Cerebellar cortex (tissue), 1 donor: ENCODE data around the gene PTBP3.
"Not testable (repeated sequence)": the region's sequence is repeated elsewhere in the genome, so short reads cannot be mapped to it uniquely, and the experiment has no call there.

ENCODE experiments used
- DNase-seq: peaks from one replicate; pipeline ENCODE4 v3.0.0-alpha.2; 2015; ENCODE audit warnings: low spot score

PTBP3 gene

GRCh38 chr9:112268413-112268812, 65.0 kb downstream of the PTBP3 start:
- no peak for DNase-seq

GRCh38 chr9:112267086-112267485, 66.3 kb downstream of the PTBP3 start:
- DNase-seq = not testable (repeated sequence)

GRCh38 chr9:112265391-112265790, 68.0 kb downstream of the PTBP3 start:
- DNase-seq = no peak

GRCh38 chr9:112262577-112262976, 70.8 kb downstream of the PTBP3 start:
- DNase-seq = no peak

GRCh38 chr9:112261133-112261532, 72.3 kb downstream of the PTBP3 start:
- no peak for DNase-seq

GRCh38 chr9:112258106-112258505, 75.3 kb downstream of the PTBP3 start:
- DNase-seq = no peak

GRCh38 chr9:112252194-112252593, 81.2 kb downstream of the PTBP3 start:
- no peak for DNase-seq

GRCh38 chr9:112249277-112249676, 84.1 kb downstream of the PTBP3 start:
- no peak for DNase-seq

- DNase-seq = no peak
These were observed 84.7 kb downstream of the PTBP3 start for GRCh38 chr9:112248722-112249121.

GRCh38 chr9:112247090-112247489, 86.3 kb downstream of the PTBP3 start:
- DNase-seq = no peak

- DNase-seq = no peak
These were observed 88.3 kb downstream of the PTBP3 start for GRCh38 chr9:112245126-112245525.

- DNase-seq = no peak
These were observed 91.1 kb downstream of the PTBP3 start for GRCh38 chr9:112242147-112242804.

GRCh38 chr9:112241491-112241890, 91.9 kb downstream of the PTBP3 start:
- DNase-seq = no peak

- DNase-seq = no peak
These were observed 93.7 kb downstream of the PTBP3 start for GRCh38 chr9:112239708-112240107.

- DNase-seq = no peak
These were observed 94.1 kb downstream of the PTBP3 start for GRCh38 chr9:112239284-112239683.

GRCh38 chr9:112234779-112235178, 98.6 kb downstream of the PTBP3 start:
- DNase-seq = no peak

GRCh38 chr9:112233769-112234168, 99.7 kb downstream of the PTBP3 start:
- no peak for DNase-seq

GRCh38 chr9:112232233-112232632, 101.2 kb downstream of the PTBP3 start:
- no peak for DNase-seq

- no peak for DNase-seq
These were observed 107.3 kb downstream of the PTBP3 start for GRCh38 chr9:112226091-112226490.

- no peak for DNase-seq
These were observed 108.8 kb downstream of the PTBP3 start for GRCh38 chr9:112224401-112225289.

GRCh38 chr9:112218908-112219307, 114.5 kb downstream of the PTBP3 start:
- DNase-seq = no peak

GRCh38 chr9:112212926-112213325, 120.5 kb downstream of the PTBP3 start:
- no peak for DNase-seq

GRCh38 chr9:112207451-112207850, 126.0 kb downstream of the PTBP3 start:
- DNase-seq = no peak
